Mesodermal cell (in vitro differentiated cells): ENCODE results near the gene MAEA.

Experiments used
- H3K27ac ChIP-seq: 2 replicates; pipeline ENCODE4 v1.7.0; 2013; ENCODE audit warnings: mild to moderate bottlenecking, low read depth, low read length, moderate library complexity; ENCODE audit not compliant: severe bottlenecking
- H3K36me3 ChIP-seq: 2 replicates; pipeline ENCODE4 v1.7.1; 2013; ENCODE audit warnings: mild to moderate bottlenecking, low read length, moderate library complexity; ENCODE audit not compliant: control insufficient read depth, insufficient read depth
- H3K4me1 ChIP-seq: one replicate; pipeline ENCODE4 v1.7.1; 2013; ENCODE audit warnings: mild to moderate bottlenecking, low read length; ENCODE audit not compliant: insufficient read depth, control insufficient read depth, poor library complexity, severe bottlenecking
- H3K4me3 ChIP-seq: 2 replicates; pipeline ENCODE4 v1.7.0; 2013; ENCODE audit warnings: low read length, control low read depth, mild to moderate bottlenecking; ENCODE audit not compliant: insufficient read depth, poor library complexity, severe bottlenecking; ENCODE audit errors: extremely low read depth
- H3K9me3 ChIP-seq: 2 replicates; pipeline ENCODE4 v1.7.1; 2013; ENCODE audit warnings: mild to moderate bottlenecking, low read length, moderate library complexity; ENCODE audit not compliant: control insufficient read depth
- WGBS, 2 experiments: methylation state at CpG; one replicate each; pipeline ENCODE4 v1.1.5; 2013; ENCODE audit warnings: missing lambda C conversion rate in 2 of 2; ENCODE audit not compliant: insufficient coverage in 2 of 2; 5-methylcytosine and 5-hydroxymethylcytosine counted together

MAEA gene

GRCh38 chr4:1245481-1246051 is 44.1 kb upstream of the MAEA start:
- whole genome bisulfite sequencing, 2 experiments: 95 to 97% methylated on average over 20 to 24 of the region's 26 CpGs
- peaks cover 44% of the 10 kb centered on the region for H3K36me3 ChIP-seq
- no peak overlapping the region for H3K27ac ChIP-seq
- no peak overlapping the region for H3K4me3 ChIP-seq
- peaks cover 8% of the 10 kb centered on the region for H3K9me3 ChIP-seq
- no peaks in the 10 kb centered on the region for H3K4me1 ChIP-seq

- WGBS, 2 experiments: 89 to 91% methylated on average over 13 to 22 of the region's 24 CpGs
- Histone ChIP-seq H3K9me3 (peaks cover 15% of the 10 kb centered on the region), H3K36me3 (peaks cover 44% of the 10 kb centered on the region), H3K4me3 (peak overlapping the region; percentile 86), H3K27ac (no peak overlapping the region), H3K4me1 (no peaks in the 10 kb centered on the region)
Measured at GRCh38 chr4:1246111-1246881, 43.4 kb upstream of the MAEA start.

GRCh38 chr4:1246901-1247863 is 42.5 kb upstream of the MAEA start:
- peak overlapping the region; percentile 85 for H3K27ac ChIP-seq
- H3K9me3 ChIP-seq: peaks cover 24% of the 10 kb centered on the region
- peaks cover 48% of the 10 kb centered on the region for H3K36me3 ChIP-seq
- WGBS, 2 experiments: 40 to 50% methylated on average over 26 to 30 of the region's 48 CpGs
- no peaks in the 10 kb centered on the region for H3K4me1 ChIP-seq
- H3K4me3 ChIP-seq: peak overlapping the region; percentile 86

GRCh38 chr4:1247864-1248244 is 41.8 kb upstream of the MAEA start:
- peaks cover 50% of the 10 kb centered on the region for H3K36me3 ChIP-seq
- H3K27ac ChIP-seq: peak overlapping the region; percentile 85
- peak overlapping the region; percentile 86 for H3K4me3 ChIP-seq
- no peaks in the 10 kb centered on the region for H3K4me1 ChIP-seq
- WGBS, 2 experiments: 0 to 1% methylated on average over 36 to 39 of the region's 40 CpGs
- peaks cover 28% of the 10 kb centered on the region for H3K9me3 ChIP-seq

GRCh38 chr4:1248245-1249147 is 41.2 kb upstream of the MAEA start, which contains the start of gene CTBP1:
TSS of gene CTBP1 (minus strand) at chr4:1249130. CDS start at chr4:1241331, 7,799 bp downstream.
- Histone ChIP-seq H3K4me1 (no peaks in the 10 kb centered on the region), H3K9me3 (peaks cover 35% of the 10 kb centered on the region), H3K4me3 (peak within 1 kb of the TSS; percentile 86), H3K36me3 (peaks cover 48% of the 10 kb centered on the region), H3K27ac (peak within 1 kb of the TSS; percentile 91)
- WGBS, 2 experiments: 0 to 1% methylated on average over 108 to 120 of the region's 163 CpGs

- Histone ChIP-seq H3K4me1 (no peaks in the 10 kb centered on the region), H3K27ac (peak overlapping the region; percentile 91), H3K4me3 (peak overlapping the region; percentile 56), H3K36me3 (peaks cover 42% of the 10 kb centered on the region), H3K9me3 (peaks cover 42% of the 10 kb centered on the region)
- WGBS, 2 experiments: 0 to 1% methylated on average over 50 to 73 of the region's 86 CpGs
Measured at GRCh38 chr4:1249148-1249730, 40.5 kb upstream of the MAEA start.

GRCh38 chr4:1249731-1250526 is 39.8 kb upstream of the MAEA start:
- 64 to 67% methylated on average over 36 to 39 of the region's 39 CpGs for WGBS, 2 experiments

GRCh38 chr4:1250527-1250812 is 39.2 kb upstream of the MAEA start:
- H3K4me1 ChIP-seq: no peaks in the 10 kb centered on the region
- H3K4me3 ChIP-seq: no peak overlapping the region
- H3K36me3 ChIP-seq: peaks cover 31% of the 10 kb centered on the region
- 98 to 99% methylated on average over 7 of the region's 7 CpGs for WGBS, 2 experiments
- no peak overlapping the region for H3K27ac ChIP-seq
- H3K9me3 ChIP-seq: peaks cover 54% of the 10 kb centered on the region

More at GRCh38 chr4:1249731-1250526, 39.8 kb upstream of the MAEA start:
- H3K9me3 ChIP-seq: peaks cover 49% of the 10 kb centered on the region
- peak overlapping the region; percentile 56 for H3K4me3 ChIP-seq
- H3K4me1 ChIP-seq: no peaks in the 10 kb centered on the region
- peak overlapping the region; percentile 91 for H3K27ac ChIP-seq
- H3K36me3 ChIP-seq: peaks cover 36% of the 10 kb centered on the region
